Measurements from ENCODE around the gene NFIA.

DNA sequence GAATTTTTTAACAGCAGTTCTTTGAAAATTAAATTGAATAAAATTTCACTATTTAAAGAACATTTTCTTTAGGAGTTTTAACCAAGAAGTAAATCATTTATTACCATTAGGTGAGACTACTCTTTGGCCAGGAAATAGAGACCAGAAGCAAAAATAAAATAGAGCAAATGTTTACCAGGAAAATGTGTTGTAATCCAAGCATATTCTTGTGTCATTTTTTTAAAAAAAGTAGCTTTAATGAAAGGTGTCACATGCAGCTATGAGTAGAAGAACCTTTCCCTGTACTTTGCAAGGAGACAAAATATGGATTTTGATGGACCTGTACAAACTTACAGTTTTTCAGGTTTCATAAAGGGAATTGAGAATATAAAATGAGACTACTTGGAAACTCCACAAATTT lies 140.8 kb downstream of the NFIA start:
- TF ChIP-seq POLR2A (IDR thresholded peaks at IDR 0.05): no peak
- TF ChIP-seq CTCF (IDR thresholded peaks at IDR 0.05): no peak
